IMR-90 (cell line): ENCODE data around the gene ELMO1. TPM values are rescaled to one million over a fixed set of nuclear protein-coding genes. Genes with fewer than 3 reads are reported as not detected.

Experiments used
- ATAC-seq: fragments of 200-7000 bp; cut with Tn5 transposase; 2 replicates; pipeline ENCODE4 v1.9.1; 2020; ENCODE audit warnings: low read depth, mild to moderate bottlenecking, moderate library complexity
- BruUV-seq: library from RNA; stranded (reverse); fragments of 400-500 nt; replicated peaks from 2 replicates; lab custom pipeline; 2021; lab: Mats Ljungman, UMichigan
- CTCF ChIA-PET: fragments of 300-600 bp; formaldehyde crosslinking; extraction: SDS; loops from one replicate; lab custom pipeline; 2021; ENCODE audit warnings: antibody characterized with exemption; lab: Yijun Ruan, JAX
- POLR2A ChIA-PET: fragments of 300-600 bp; sonication (Branson Sonifier 250); formaldehyde crosslinking; loops from one replicate; lab custom pipeline; 2022; ENCODE audit warnings: antibody characterized with exemption; ENCODE audit not compliant: unreplicated experiment; lab: Charles Lee
- DNase-seq: peaks from one replicate; pipeline ENCODE4 v3.0.0; 2013
- H2AFZ ChIP-seq: replicated peaks from 2 replicates; pipeline ENCODE3; 2013; ENCODE audit warnings: low read length, mild to moderate bottlenecking; ENCODE audit not compliant: poor library complexity
- H2AK5ac ChIP-seq: 2 replicates; pipeline ENCODE4 v1.6.1; 2013; ENCODE audit warnings: low read depth, low read length, inconsistent platforms
- H2AK9ac ChIP-seq: replicated peaks from 2 replicates; pipeline ENCODE3; 2013; ENCODE audit warnings: mild to moderate bottlenecking, low read depth, low read length, moderate library complexity; ENCODE audit not compliant: poor library complexity
- H2BK120ac ChIP-seq: 2 replicates; pipeline ENCODE4 v1.6.1; 2013; ENCODE audit warnings: low read depth, low read length, inconsistent platforms
- H2BK15ac ChIP-seq: 3 replicates; pipeline ENCODE4 v1.6.1; 2013; ENCODE audit warnings: low read depth, low read length, inconsistent platforms
- H2BK20ac ChIP-seq: 2 replicates; pipeline ENCODE4 v1.6.1; 2013; ENCODE audit warnings: low read depth, mild to moderate bottlenecking, inconsistent platforms, low read length, moderate library complexity
- H2BK5ac ChIP-seq: 2 replicates; pipeline ENCODE4 v1.6.1; 2013; ENCODE audit warnings: mild to moderate bottlenecking, low read depth, low read length, inconsistent platforms; ENCODE audit not compliant: poor library complexity, severe bottlenecking
- H3K14ac ChIP-seq: replicated peaks from 2 replicates; pipeline ENCODE4 v1.6.1; 2013; ENCODE audit warnings: low read depth, low read length, inconsistent platforms
- H3K18ac ChIP-seq: 2 replicates; pipeline ENCODE4 v1.6.1; 2013; ENCODE audit warnings: low read depth, low read length, control low read depth
- H3K23ac ChIP-seq: 2 replicates; pipeline ENCODE4 v1.6.1; 2013; ENCODE audit warnings: low read depth, low read length, inconsistent platforms
- H3K27ac ChIP-seq: 2 replicates; pipeline ENCODE4 v1.5.1; 2013; ENCODE audit warnings: mild to moderate bottlenecking, control low read depth, low read length; ENCODE audit not compliant: insufficient read depth
- H3K27me3 ChIP-seq: 2 replicates; pipeline ENCODE4 v1.6.1; 2013; ENCODE audit warnings: low read length; ENCODE audit not compliant: control insufficient read depth, insufficient read depth
- H3K36me3 ChIP-seq: 2 replicates; pipeline ENCODE4 v1.6.1; 2013; ENCODE audit warnings: low read length, mixed read lengths; ENCODE audit not compliant: control insufficient read depth, insufficient read depth
- H3K4ac ChIP-seq: 2 replicates; pipeline ENCODE4 v1.6.1; 2013; ENCODE audit warnings: low read depth, low read length, inconsistent platforms
- H3K4me1 ChIP-seq: 2 replicates; pipeline ENCODE4 v1.6.1; 2013; ENCODE audit warnings: low read length, mixed read lengths; ENCODE audit not compliant: control insufficient read depth, insufficient read depth
- H3K4me2 ChIP-seq: 2 replicates; pipeline ENCODE4 v1.6.1; 2013; ENCODE audit warnings: low read depth, mild to moderate bottlenecking, control low read depth, low read length, moderate library complexity
- H3K4me3 ChIP-seq: 2 replicates; pipeline ENCODE4 v1.5.1; 2013; ENCODE audit warnings: low read depth, mild to moderate bottlenecking, control low read depth, low read length, moderate library complexity; ENCODE audit not compliant: insufficient read depth
- H3K56ac ChIP-seq: 2 replicates; pipeline ENCODE4 v1.6.1; 2013; ENCODE audit warnings: low read length, inconsistent platforms; ENCODE audit not compliant: insufficient read depth; ENCODE audit errors: extremely low read depth
- H3K79me1 ChIP-seq, 2 experiments: 2 replicates each; pipeline ENCODE4 v1.6.1; 2013; ENCODE audit warnings: low read length in 2 of 2, inconsistent platforms in 1 of 2, low read depth in 1 of 2
- H3K9ac ChIP-seq: 2 replicates; pipeline ENCODE4 v1.6.1; 2013; ENCODE audit warnings: low read depth, low read length, control low read depth
- H3K9me1 ChIP-seq: 2 replicates; pipeline ENCODE4 v1.6.1; 2013; ENCODE audit warnings: low read length, inconsistent platforms; ENCODE audit not compliant: insufficient read depth
- H3K9me3 ChIP-seq: 2 replicates; pipeline ENCODE4 v1.6.1; 2013; ENCODE audit warnings: low read length; ENCODE audit not compliant: control insufficient read depth, insufficient read depth
- H4K20me1 ChIP-seq: 2 replicates; pipeline ENCODE4 v1.6.1; 2013; ENCODE audit warnings: low read length, inconsistent platforms; ENCODE audit not compliant: insufficient read depth
- H4K5ac ChIP-seq: 2 replicates; pipeline ENCODE4 v1.6.1; 2013; ENCODE audit warnings: mild to moderate bottlenecking, low read depth, low read length, control low read depth
- H4K8ac ChIP-seq, 2 experiments: 2 replicates each; pipeline ENCODE4 v1.6.1; 2013; ENCODE audit warnings: low read depth in 2 of 2, low read length in 2 of 2, control low read depth in 1 of 2, inconsistent platforms in 1 of 2
- H4K91ac ChIP-seq: 2 replicates; pipeline ENCODE4 v1.6.1; 2013; ENCODE audit warnings: low read depth, low read length, inconsistent platforms; ENCODE audit not compliant: insufficient read depth
- BHLHE40 ChIP-seq: fragments of 150-350 bp; IDR thresholded peaks from 2 replicates; pipeline ENCODE4 v1.6.1; 2016; ENCODE audit warnings: mild to moderate bottlenecking, low read depth, low read length
- CHD1 ChIP-seq: IDR thresholded peaks from 2 replicates; pipeline ENCODE4 v1.6.1; 2012; ENCODE audit warnings: low read depth, low read length, improper control_type of control experiment
- ELK1 ChIP-seq: fragments of 150-350 bp; IDR thresholded peaks from 2 replicates; pipeline ENCODE4 v1.6.1; 2016; ENCODE audit warnings: low read depth, mild to moderate bottlenecking, low read length, moderate library complexity, borderline replicate concordance
- FOS ChIP-seq: fragments of 150-350 bp; IDR thresholded peaks from 2 replicates; pipeline ENCODE4 v1.6.1; 2016; ENCODE audit warnings: low read depth, low read length
- NFE2L2 ChIP-seq: fragments of 150-350 bp; IDR thresholded peaks from 2 replicates; pipeline ENCODE4 v1.6.1; 2016; ENCODE audit warnings: low read depth, mild to moderate bottlenecking, low read length
- POLR2A ChIP-seq: IDR thresholded peaks from 2 replicates; pipeline ENCODE4 v1.6.1; 2012; ENCODE audit warnings: mild to moderate bottlenecking, low read depth, low read length
- RAD21 ChIP-seq: IDR thresholded peaks from 2 replicates; pipeline ENCODE4 v1.6.1; 2012; ENCODE audit warnings: low read length, improper control_type of control experiment
- RFX5 ChIP-seq: IDR thresholded peaks from 2 replicates; pipeline ENCODE4 v1.8.0; 2012; ENCODE audit warnings: low read depth, mild to moderate bottlenecking, low read length, moderate library complexity
- SMC3 ChIP-seq: fragments of 150-350 bp; IDR thresholded peaks from 2 replicates; pipeline ENCODE4 v1.6.1; 2016; ENCODE audit warnings: low read depth, mild to moderate bottlenecking, antibody characterized with exemption, low read length, moderate library complexity
- WGBS, 2 experiments: methylation state at CpG; one replicate each; pipeline versions ENCODE4 v1.1.5 to v1.1.7; 2013; ENCODE audit warnings: missing lambda C conversion rate in 2 of 2; ENCODE audit not compliant: insufficient read length in 1 of 2; ENCODE audit errors: extremely low coverage in 2 of 2; 5-methylcytosine and 5-hydroxymethylcytosine counted together
- dilution Hi-C: fragments of 300-500 bp; cut with HindIII; formaldehyde crosslinking; loops from one replicate; pipeline ENCODE4 v1.14.3; 2018; ENCODE audit warnings: low sequenced_read_pairs; ENCODE audit not compliant: unreplicated experiment
- in situ Hi-C: fragments of 300-500 bp; cut with MboI; formaldehyde crosslinking; loops from 3 replicates; pipeline ENCODE4 v1.14.3; 2019; ENCODE audit warnings: low sequenced_read_pairs, inconsistent platforms, mixed read lengths
- intact Hi-C: fragments of 100-400 bp; cut with micrococcal nuclease; formaldehyde crosslinking; loops from 2 replicates; pipeline ENCODE4 v1.10.0; 2022
- polyA plus RNA-seq, 3 experiments: library from polyadenylated mRNA; depleted of rRNA; stranded (reverse); fragments of >200 nt; gene quantifications; 2 replicates each; pipeline ENCODE4 v1.2.3, GENCODE V29; 2012; ENCODE audit warnings: low replicate concordance in 1 of 3
- total RNA-seq: library from RNA; depleted of rRNA; stranded (reverse); fragments of >200 nt; gene quantifications from 2 replicates; pipeline ENCODE4 v1.2.3, GENCODE V29; 2012

ELMO1 gene
- total and polyA plus RNA-seq, 2 of the 4 experiments (the other 2 are of a cell fraction): 0.03 TPM; not detected in 1

GRCh38 chr7:37377231-37377630 is 71.4 kb downstream of the ELMO1 start:
- in situ Hi-C loops (no loop called here), dilution Hi-C loops (no loop called here), intact Hi-C loops (no loop called here)
- ChIA-PET POLR2A (no interaction called here), CTCF (no interaction called here)
- DNase-seq (no peak), ATAC-seq (no peak)
- Histone ChIP-seq H2BK20ac (no peak overlapping the region), H4K20me1 (no peaks in the 10 kb centered on the region), H3K4me1 (no peaks in the 10 kb centered on the region), H3K14ac (no peak overlapping the region), H2BK120ac (no peak overlapping the region), H3K56ac (no peak overlapping the region), H3K36me3 (no peaks in the 10 kb centered on the region), H3K9me3 (peaks cover 24% of the 10 kb centered on the region), H4K5ac (no peak overlapping the region), H4K91ac (no peak overlapping the region), H2BK5ac (no peak overlapping the region), H3K27ac (no peak overlapping the region), H2BK15ac (no peak overlapping the region), H3K27me3 (no peaks in the 10 kb centered on the region), H3K18ac (no peak overlapping the region), H3K4me2 (no peak overlapping the region), H3K9ac (no peak overlapping the region), H4K8ac (no peak overlapping the region), H3K4ac (no peak overlapping the region), H3K23ac (no peak overlapping the region), H2AFZ (no peak overlapping the region), H3K79me1 (no peaks in the 10 kb centered on the region), H2AK9ac (no peak overlapping the region), H2AK5ac (no peak overlapping the region), H3K9me1 (no peaks in the 10 kb centered on the region), H3K4me3 (no peak overlapping the region)
- 88% methylated on average over 2 of the region's 5 CpGs; no CpG with 5 or more reads in 1 of the 2 experiments for WGBS, 2 experiments
- BruUV-seq: no TSS peak
- TF ChIP-seq FOS (no peak), NFE2L2 (no peak), POLR2A (no peak), ELK1 (no peak), BHLHE40 (no peak), RAD21 (no peak), RFX5 (no peak), SMC3 (no peak), CHD1 (no peak)
